ENCODE measurements around the gene SDHAF3. TPM values are rescaled to one million over a fixed set of nuclear protein-coding genes. Genes with fewer than 3 reads are reported as not detected.

SDHAF3 gene
- total and polyA plus RNA-seq, 2 donors (not counting 1 experiment from before 2014, with no cell fraction given): 7.5 to 20.2 TPM

GRCh38 chr7:97198596-97198995 lies 81.1 kb downstream of the SDHAF3 start:
- no peaks in the 10 kb centered on the region for H3K4me1 ChIP-seq (ENCODE audit: control insufficient read depth in 2 of 2, insufficient read depth in 2 of 2, low read length in 2 of 2)
- no peak overlapping the region for H3K4me2 ChIP-seq (replicated peaks; ENCODE audit: low read depth, low read length, poor library complexity, severe bottlenecking)
- WGBS (ENCODE audit: insufficient coverage): no CpG with 5 or more reads among the region's 3 CpGs
- H3K79me2 ChIP-seq (ENCODE audit: control insufficient read depth, insufficient read depth, low read length): no peaks in the 10 kb centered on the region
- H3K27ac ChIP-seq (ENCODE audit: low read length in 2 of 2): no peak overlapping the region
- DNase-seq: no peak
- Mint-ChIP-seq H3K9me3 (ENCODE audit: insufficient read depth) (peaks cover 3% of the 10 kb centered on the region), H3K27ac (no peak overlapping the region), H3K4me3 (no peak overlapping the region), H3K4me1 (no peaks in the 10 kb centered on the region), H3K27me3 (peaks cover 5% of the 10 kb centered on the region)
- no peak overlapping the region for H3K9ac ChIP-seq (ENCODE audit: low read length)
- H3K36me3 ChIP-seq (replicated peaks in 1 of 2; ENCODE audit: control extremely low read depth in 1 of 2, control insufficient read depth in 1 of 2, extremely low read depth in 1 of 2, insufficient read depth in 2 of 2, low read length in 1 of 2): no peaks in the 10 kb centered on the region
- ATAC-seq (ENCODE audit: low read depth): no peak
- no peaks in the 10 kb centered on the region for H4K20me1 ChIP-seq (ENCODE audit: control insufficient read depth, insufficient read depth, low read length, poor library complexity, severe bottlenecking)
- intact Hi-C loops (cut with micrococcal nuclease): no loop called here
- H3K27me3 ChIP-seq (replicated peaks in 1 of 4; ENCODE audit: control extremely low read depth in 1 of 4, control insufficient read depth in 3 of 4, insufficient read depth in 4 of 4, low read length in 3 of 4): peaks cover 0 to 3% (median 0%) of the 10 kb centered on the region in 4 experiments
- peaks cover 0 to 5% (median 0%) of the 10 kb centered on the region in 3 donors for H3K9me3 ChIP-seq (ENCODE audit: control extremely low read depth in 1 of 3, control insufficient read depth in 2 of 3, insufficient read depth in 1 of 3, low read length in 2 of 3)
- ChIA-PET CTCF (no interaction called here), POLR2A (no interaction called here)
- H3K4me3 ChIP-seq (ENCODE audit: control extremely low read depth in 1 of 5, extremely low read depth in 1 of 5, insufficient read depth in 1 of 5, low read depth in 2 of 5, low read length in 4 of 5): no peak overlapping the region
- no peak for TF ChIP-seq CTCF (IDR thresholded peaks at IDR 0.05)
- no peak for TF ChIP-seq EZH2 (IDR thresholded peaks at IDR 0.05; ENCODE audit: borderline replicate concordance, insufficient read depth, low read depth, low read length, poor library complexity, severe bottlenecking)
- no peak overlapping the region for H2AFZ ChIP-seq (ENCODE audit: insufficient read depth, low read depth, low read length, poor library complexity, severe bottlenecking)

GRCh38 chr7:97200018-97200417 lies 82.5 kb downstream of the SDHAF3 start:
- ChIA-PET POLR2A (no interaction called here), CTCF (no interaction called here)
- H3K36me3 ChIP-seq (replicated peaks in 1 of 2; ENCODE audit: control extremely low read depth in 1 of 2, control insufficient read depth in 1 of 2, extremely low read depth in 1 of 2, insufficient read depth in 2 of 2, low read length in 1 of 2): no peaks in the 10 kb centered on the region
- H3K4me1 Mint-ChIP-seq: no peaks in the 10 kb centered on the region
- no peak for ATAC-seq (ENCODE audit: low read depth)
- intact Hi-C loops (cut with micrococcal nuclease): no loop called here
- DNase-seq: no peak
- H3K4me3 Mint-ChIP-seq: no peak overlapping the region
- no peak overlapping the region for H3K27ac Mint-ChIP-seq
- peaks cover 5% of the 10 kb centered on the region for H3K27me3 Mint-ChIP-seq
- no peak overlapping the region for H3K4me3 ChIP-seq (ENCODE audit: control extremely low read depth in 1 of 5, extremely low read depth in 1 of 5, insufficient read depth in 1 of 5, low read depth in 2 of 5, low read length in 4 of 5)
- H3K4me2 ChIP-seq (replicated peaks; ENCODE audit: low read depth, low read length, poor library complexity, severe bottlenecking): no peak overlapping the region
- TF ChIP-seq CTCF (IDR thresholded peaks at IDR 0.05): no peak
- no peak for TF ChIP-seq EZH2 (IDR thresholded peaks at IDR 0.05; ENCODE audit: borderline replicate concordance, insufficient read depth, low read depth, low read length, poor library complexity, severe bottlenecking)
- H3K4me1 ChIP-seq (ENCODE audit: control insufficient read depth in 2 of 2, insufficient read depth in 2 of 2, low read length in 2 of 2): no peaks in the 10 kb centered on the region
- H3K79me2 ChIP-seq (ENCODE audit: control insufficient read depth, insufficient read depth, low read length): no peaks in the 10 kb centered on the region
- H3K9ac ChIP-seq (ENCODE audit: low read length): no peak overlapping the region
- H3K27me3 ChIP-seq (replicated peaks in 1 of 4; ENCODE audit: control extremely low read depth in 1 of 4, control insufficient read depth in 3 of 4, insufficient read depth in 4 of 4, low read length in 3 of 4): peaks cover 0 to 3% (median 0%) of the 10 kb centered on the region in 4 experiments
- H3K9me3 ChIP-seq (ENCODE audit: control extremely low read depth in 1 of 3, control insufficient read depth in 2 of 3, insufficient read depth in 1 of 3, low read length in 2 of 3): no peaks in the 10 kb centered on the region
- peaks cover 3% of the 10 kb centered on the region for H3K9me3 Mint-ChIP-seq (ENCODE audit: insufficient read depth)
- H2AFZ ChIP-seq (ENCODE audit: insufficient read depth, low read depth, low read length, poor library complexity, severe bottlenecking): no peak overlapping the region
- no CpG with 5 or more reads among the region's 2 CpGs for WGBS (ENCODE audit: insufficient coverage)
- H4K20me1 ChIP-seq (ENCODE audit: control insufficient read depth, insufficient read depth, low read length, poor library complexity, severe bottlenecking): no peaks in the 10 kb centered on the region
- H3K27ac ChIP-seq (ENCODE audit: low read length in 2 of 2): no peak overlapping the region
